HG02642 (cell line): ENCODE measurements around the gene CYP4F2.
"Not testable (repeated sequence)": the region's sequence is repeated elsewhere in the genome, so short reads cannot be mapped to it uniquely, and the experiment has no call there.

ENCODE experiments used
- ATAC-seq: cut with Tn5 transposase; IDR thresholded peaks from one replicate; pipeline ENCODE4 v1.9.1; 2021; ENCODE audit warnings: mild to moderate bottlenecking; ENCODE audit not compliant: unreplicated experiment, poor library complexity

CYP4F2 gene

GRCh38 chr19:15862444-15862843, 35.4 kb downstream of the CYP4F2 start:
- ATAC-seq, result no peak

GRCh38 chr19:15860522-15860921, 37.4 kb downstream of the CYP4F2 start:
- ATAC-seq, result no peak

DNA sequence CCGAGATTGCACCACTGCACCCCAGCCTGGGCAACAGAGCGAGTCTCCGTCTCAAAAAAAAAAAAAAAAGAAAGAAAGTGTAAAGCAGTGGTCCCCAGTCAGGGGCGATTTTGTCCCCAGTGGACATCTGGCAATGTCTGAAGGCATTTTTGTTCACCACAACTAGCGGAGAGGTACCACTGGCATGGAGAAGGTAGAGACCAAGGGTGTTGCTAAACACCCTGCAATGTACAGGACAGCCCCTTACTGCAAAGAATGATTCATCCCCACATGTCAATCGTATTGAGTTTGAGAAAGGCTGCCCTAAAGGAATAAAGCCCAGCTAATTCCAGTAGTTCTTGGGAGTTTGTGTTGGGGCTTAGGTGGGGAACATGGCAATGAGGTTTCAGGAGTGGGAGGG, 38.7 kb downstream of the CYP4F2 start:
- ATAC-seq, result no peak

DNA sequence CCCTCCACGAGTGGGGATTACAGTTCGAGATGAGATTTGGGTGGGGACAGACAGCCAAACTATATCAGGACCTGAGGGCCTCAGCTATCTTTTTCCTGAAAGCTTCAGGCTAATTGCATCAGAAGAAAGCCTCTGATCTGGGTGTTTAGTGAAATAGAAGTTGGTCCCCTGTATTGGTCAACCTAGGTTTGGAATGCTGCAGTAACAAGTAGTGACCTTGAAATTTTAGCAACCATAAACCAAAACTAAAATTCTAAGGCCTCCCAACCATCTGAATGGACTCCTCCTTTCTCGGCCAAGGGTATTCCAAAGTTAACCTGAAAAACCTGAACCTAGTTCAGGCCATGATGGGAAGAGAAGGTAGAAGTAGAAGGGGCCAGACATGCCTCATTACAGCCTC, 47.5 kb downstream of the CYP4F2 start:
- no peak for ATAC-seq

DNA sequence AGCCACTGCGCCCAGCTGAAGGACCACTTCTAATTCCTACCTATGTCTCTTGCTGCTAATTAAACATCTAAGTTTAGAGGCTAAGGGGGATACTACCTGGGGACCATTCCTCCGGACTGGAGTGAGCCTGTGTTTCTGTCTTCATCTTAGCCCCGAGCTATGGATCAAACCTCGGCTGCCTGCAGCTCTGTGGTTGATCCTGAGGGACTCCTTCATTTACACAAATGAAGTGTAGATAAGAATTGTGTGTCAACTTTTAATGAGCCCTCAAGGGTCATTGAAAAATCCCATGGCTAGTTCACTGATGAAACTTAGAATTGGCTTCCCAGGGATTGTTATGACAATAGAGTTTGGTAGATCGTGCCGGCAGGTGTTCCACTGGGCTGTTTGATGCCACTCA, 51.0 kb downstream of the CYP4F2 start:
- ATAC-seq, result no peak

DNA sequence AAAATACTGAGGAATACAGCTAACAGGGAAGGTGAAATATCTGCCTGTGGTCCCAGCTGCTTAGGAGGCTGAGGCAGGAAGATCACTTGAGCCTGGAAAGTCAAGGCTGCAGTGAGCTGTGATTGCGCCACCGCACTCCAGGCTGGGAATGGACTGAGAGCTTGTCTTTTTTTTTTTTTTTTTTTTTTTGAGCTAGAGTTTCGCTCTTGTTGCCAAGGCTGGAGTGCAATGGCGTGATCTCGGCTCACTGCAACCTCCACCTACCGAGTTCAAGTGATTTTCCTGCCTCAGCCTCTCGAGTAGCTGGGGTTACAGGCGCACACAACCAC, 54.0 kb downstream of the CYP4F2 start:
- ATAC-seq, result not testable (repeated sequence)

DNA sequence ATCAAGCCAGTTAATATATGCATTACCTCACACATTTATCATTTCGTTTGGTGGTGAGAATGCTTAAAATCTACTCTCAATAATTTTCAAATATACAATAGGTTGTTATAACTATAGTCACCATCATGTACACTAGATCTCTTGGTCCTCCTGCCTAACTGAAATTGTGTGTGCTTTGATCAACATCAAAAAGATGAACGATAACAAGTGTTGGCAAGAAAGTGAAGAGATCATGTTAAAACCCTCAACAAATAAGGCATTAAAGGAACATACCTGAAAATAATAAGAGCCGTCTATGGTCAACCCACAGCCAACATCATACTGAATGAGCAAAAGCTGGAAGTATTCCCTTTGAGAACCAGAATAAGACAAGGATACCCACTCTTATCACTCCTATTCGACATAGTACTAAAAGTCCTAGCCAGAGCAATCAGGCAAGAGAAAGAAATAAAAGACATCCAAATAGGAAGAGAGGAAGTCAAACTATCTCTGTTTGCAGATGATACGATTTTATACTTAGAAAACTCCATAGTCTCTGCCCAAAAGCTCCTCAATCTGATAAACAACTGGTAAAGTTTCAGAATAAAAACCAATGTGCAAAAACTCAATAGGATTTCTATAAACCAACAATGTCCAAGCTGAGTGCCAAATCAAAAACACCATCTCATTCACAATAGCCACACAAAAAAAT, 54.5 kb downstream of the CYP4F2 start:
- no peak for ATAC-seq

DNA sequence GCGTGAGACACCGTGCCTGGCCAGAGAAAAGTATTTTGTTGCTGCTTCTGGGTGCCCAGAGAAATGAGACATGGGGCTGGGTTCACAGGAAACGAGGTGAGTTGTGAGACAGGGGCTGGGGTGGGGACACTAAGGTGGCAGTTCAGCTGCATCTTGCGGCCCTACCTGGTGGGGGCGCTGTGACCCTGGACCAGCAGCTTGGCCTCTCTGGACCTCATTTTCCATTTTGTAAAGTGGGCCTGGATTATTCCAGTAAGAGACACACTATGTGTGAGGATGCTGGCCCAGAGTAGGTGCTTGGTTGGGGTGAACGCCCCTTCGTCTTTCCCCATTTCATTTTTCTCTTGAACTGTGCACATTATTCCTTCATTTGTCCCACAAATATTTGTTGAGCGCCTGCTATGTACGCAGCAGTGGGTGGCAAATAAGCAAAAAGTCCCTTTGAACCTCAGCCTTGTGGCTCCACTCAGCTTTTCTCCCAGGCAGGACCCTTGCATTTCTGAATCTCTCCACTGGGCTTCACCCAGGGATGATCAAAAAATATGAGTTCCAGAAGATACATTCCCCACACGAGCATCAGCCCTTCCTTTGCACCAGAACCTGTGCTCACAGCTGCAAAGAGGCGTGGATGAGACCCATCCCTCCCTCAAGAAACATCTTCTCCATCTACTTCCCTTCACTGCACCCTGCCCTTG, 55.9 kb downstream of the CYP4F2 start:
- no peak for ATAC-seq

DNA sequence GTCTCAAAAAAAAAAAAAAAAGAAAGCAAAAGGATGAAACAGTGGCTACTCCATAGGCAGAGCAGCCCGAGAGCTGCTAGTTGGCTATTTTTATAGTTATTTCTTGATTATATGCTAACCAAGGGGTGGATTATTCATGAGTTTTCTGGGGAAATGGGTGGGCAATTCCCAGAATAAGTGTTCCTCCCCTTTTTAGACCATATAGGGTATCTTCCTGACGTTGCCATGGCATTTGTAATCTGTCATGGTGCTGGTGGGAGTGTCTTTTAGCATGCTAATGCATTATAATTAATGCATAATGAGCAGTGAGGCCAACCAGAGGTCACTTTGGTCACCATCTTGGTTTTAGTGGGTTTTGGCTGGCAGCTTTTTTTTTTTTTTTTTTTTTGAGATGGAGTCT, 57.0 kb downstream of the CYP4F2 start:
- no peak for ATAC-seq

DNA sequence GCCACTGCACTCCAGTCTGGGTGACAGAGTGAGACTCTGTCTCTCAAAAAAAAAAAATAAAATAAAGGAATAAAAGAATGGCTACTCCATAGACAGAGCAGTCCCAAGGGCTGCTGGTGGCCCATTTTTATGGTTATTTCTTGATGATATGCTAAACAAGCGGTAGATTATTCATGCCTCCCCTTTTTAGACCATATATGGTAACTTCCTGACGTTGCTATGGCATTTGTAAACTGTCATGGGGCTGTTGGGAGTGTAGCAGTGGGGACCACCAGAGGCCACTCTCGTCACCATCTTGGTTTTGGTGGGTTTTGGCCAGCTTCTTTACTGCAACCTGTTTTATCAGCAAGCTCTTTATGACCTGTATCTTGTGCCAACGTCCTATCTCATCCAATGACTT, 58.0 kb downstream of the CYP4F2 start:
- ATAC-seq, result not testable (repeated sequence)

DNA sequence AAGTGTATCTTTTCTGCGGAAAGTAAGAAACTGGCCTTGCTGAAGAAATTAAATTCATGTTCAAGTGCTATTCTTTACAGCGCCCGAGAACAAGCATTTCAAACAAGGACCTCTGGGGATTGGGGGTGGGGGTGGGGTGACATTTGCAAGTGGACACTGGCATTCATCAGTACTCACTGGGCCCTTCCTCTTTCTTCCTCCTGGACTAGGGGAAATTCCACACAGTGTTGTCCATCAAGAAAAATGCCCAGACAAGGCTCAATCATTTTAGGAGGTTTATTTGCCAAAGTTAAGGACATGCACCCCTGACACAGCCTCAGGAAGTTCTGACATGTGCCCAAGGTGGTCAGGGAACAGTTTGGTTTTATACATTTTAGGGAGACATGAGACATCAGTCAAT, 59.5 kb downstream of the CYP4F2 start:
- no peak for ATAC-seq

GRCh38 chr19:15837221-15837731, 60.6 kb downstream of the CYP4F2 start:
- ATAC-seq, result no peak

- peak; percentile 96 for ATAC-seq
These were observed 61.3 kb downstream of the CYP4F2 start for GRCh38 chr19:15836330-15837220.

DNA sequence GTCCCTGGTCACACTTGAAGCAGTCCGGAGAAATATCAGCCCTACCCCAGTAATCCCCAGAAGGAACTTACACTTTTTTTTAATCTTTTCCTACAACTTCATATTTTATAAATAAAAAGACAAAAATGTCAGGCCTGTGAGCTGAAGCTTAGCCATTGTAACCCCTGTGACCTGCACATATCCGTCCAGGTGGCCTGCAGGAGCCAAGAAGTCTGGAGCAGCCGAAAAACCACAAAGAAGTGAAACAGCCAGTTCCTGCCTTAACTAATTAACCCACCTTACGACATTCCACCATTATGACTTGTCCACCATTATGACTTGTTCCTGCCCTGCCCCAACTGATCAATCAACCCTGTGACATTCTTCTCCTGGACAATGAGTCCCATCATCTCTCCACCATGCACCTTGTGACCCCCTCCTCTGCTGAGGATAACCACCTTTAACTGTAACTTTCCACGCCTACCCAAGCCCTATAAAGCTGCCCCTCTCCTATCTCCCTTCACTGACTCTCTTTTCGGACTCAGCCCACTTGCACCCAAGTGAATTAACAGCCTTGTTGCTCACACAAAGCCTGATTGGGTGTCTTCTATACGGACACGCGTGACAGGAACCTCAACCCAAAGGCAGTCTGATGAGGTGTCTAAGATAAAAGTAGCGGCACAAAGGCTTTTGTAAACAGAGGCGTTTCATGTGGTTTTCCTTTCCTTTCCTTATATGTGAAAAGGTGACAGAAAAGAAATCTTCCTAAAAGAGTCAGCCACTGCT, 62.1 kb downstream of the CYP4F2 start:
- not testable (repeated sequence) for ATAC-seq

GRCh38 chr19:15834232-15834631, 63.6 kb downstream of the CYP4F2 start:
- not testable (repeated sequence) for ATAC-seq

DNA sequence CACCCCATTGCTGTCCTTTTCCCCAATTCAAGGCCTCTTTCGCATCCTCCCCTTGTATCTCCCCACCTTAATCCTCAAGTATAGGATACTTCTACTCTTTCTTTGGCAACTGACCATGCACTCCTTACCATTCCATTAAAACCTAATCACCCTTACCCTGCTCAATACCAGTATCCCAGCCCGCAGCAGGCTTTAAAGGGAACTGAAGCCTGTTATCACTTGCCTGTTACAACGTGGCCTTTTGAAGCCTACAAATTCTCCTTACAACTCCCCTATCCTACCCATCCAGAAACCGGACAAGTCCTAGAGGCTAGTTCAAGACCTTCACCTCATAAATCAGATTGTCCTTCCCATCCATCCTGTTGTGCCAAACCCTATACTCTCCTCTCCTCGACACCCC, 66.2 kb downstream of the CYP4F2 start:
- no peak for ATAC-seq

- ATAC-seq, result no peak
These were observed 68.1 kb downstream of the CYP4F2 start for GRCh38 chr19:15829786-15830185.

- no peak for ATAC-seq
These were observed 68.6 kb downstream of the CYP4F2 start for GRCh38 chr19:15829306-15829698.

GRCh38 chr19:15828611-15829305, 69.1 kb downstream of the CYP4F2 start:
- ATAC-seq, result not testable (repeated sequence)
